Right lobe of liver (tissue), 4 donors: Measurements from ENCODE around the gene CLDN7.
A peak's percentile ranks its signal among the peaks of the same experiment; 100 is the strongest.

ENCODE experiments used
- POLR2A ChIP-seq: fragments of 450-650 bp; IDR thresholded peaks from one replicate; pipeline ENCODE4 v1.6.1; 2017; ENCODE audit warnings: antibody characterized with exemption, mild to moderate bottlenecking
- TF ChIP-seq, protein P1 (sequence below), 4 donors: fragments of 200-600 bp in 3 of 4; fragments of 450-650 bp in 1 of 4; IDR thresholded peaks; one replicate each; pipeline versions ENCODE4 v1.5.1 to v1.8.0; 2016 to 2022; ENCODE audit warnings: antibody characterized with exemption in 4 of 4, mild to moderate bottlenecking in 2 of 4
- donor health status: DM: no; HTN: no; CAD: no.
- donor health status: DM: no; HTN: no; CAD: no.
- donor health status: DM: no; HTN: yes; CAD: no.

DNA sequence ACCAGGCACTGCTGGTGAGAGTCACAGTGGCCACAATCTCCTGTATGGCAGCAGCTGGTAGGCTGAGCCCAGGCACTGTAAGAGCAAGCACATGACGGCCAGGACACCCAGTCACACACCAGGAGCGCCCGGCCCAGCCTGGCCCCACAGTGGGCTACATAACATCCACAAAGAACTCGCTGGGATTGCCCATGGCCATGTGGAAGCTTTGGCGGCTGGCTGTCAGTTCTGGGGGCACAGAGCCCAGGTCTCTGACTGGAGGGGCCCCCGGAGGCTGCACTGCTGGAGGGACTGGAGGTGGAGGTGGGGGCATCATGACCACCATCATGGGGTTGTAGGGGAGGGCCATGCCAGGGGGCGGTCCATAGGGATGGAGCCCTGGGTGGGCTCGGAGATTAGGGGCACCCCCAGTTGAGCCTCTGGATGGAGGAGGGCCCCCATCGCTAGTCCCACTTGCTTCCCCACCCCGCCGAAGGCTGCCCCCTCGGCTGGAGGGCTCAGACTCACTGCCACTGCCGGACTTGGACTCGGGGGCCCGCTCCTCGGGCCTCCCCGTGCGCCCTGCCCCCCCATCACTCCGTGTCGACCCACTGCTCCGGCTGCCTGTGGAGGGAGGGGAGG, 36.5 kb downstream of the CLDN7 start:
- TF ChIP-seq, protein P1, sequence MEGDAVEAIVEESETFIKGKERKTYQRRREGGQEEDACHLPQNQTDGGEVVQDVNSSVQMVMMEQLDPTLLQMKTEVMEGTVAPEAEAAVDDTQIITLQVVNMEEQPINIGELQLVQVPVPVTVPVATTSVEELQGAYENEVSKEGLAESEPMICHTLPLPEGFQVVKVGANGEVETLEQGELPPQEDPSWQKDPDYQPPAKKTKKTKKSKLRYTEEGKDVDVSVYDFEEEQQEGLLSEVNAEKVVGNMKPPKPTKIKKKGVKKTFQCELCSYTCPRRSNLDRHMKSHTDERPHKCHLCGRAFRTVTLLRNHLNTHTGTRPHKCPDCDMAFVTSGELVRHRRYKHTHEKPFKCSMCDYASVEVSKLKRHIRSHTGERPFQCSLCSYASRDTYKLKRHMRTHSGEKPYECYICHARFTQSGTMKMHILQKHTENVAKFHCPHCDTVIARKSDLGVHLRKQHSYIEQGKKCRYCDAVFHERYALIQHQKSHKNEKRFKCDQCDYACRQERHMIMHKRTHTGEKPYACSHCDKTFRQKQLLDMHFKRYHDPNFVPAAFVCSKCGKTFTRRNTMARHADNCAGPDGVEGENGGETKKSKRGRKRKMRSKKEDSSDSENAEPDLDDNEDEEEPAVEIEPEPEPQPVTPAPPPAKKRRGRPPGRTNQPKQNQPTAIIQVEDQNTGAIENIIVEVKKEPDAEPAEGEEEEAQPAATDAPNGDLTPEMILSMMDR (IDR thresholded peaks at IDR 0.05), result no peak
- TF ChIP-seq POLR2A, result peak; percentile 5
